ENCODE results near the gene ANKRD26. TPM values are rescaled to one million over a fixed set of nuclear protein-coding genes. Genes with fewer than 3 reads are reported as not detected.

Gene ANKRD26
- total RNA-seq, 1 donor from 2014 or later = 22.7 TPM

- H3K27me3 ChIP-seq = no peaks in the 10 kb centered on the region
- peaks cover 19% of the 10 kb centered on the region for H3K4me1 ChIP-seq
- H3F3A ChIP-seq (ENCODE audit: low read depth) = peaks cover 14% of the 10 kb centered on the region
- H4K20me1 ChIP-seq (ENCODE audit: low read depth) = peaks cover 10% of the 10 kb centered on the region
- H3K4me3 ChIP-seq = no peak overlapping the region
- no peaks in the 10 kb centered on the region for H3K27me3 Mint-ChIP-seq (ENCODE audit: insufficient read depth, low read depth)
- H3K79me2 ChIP-seq (ENCODE audit: low read depth) = peaks cover 70% of the 10 kb centered on the region
- peaks cover 20% of the 10 kb centered on the region for H3K36me3 ChIP-seq
- H3K4me1 Mint-ChIP-seq = peaks cover 13% of the 10 kb centered on the region
- no peak overlapping the region for H3K4me2 ChIP-seq
- no peak overlapping the region for H2AFZ ChIP-seq (replicated peaks)
- TF ChIP-seq EZH2phosphoT487 (IDR thresholded peaks at IDR 0.05) (no peak), CTCF (IDR thresholded peaks at IDR 0.05) (no peak), EZH2 (IDR thresholded peaks at IDR 0.05) (no peak)
- H3K27ac Mint-ChIP-seq = no peak overlapping the region
- H3K4me3 Mint-ChIP-seq = no peak overlapping the region
- no peak overlapping the region for H3K9ac ChIP-seq
- peaks cover 38% of the 10 kb centered on the region for H3K36me3 Mint-ChIP-seq
- no peaks in the 10 kb centered on the region for H3K9me3 Mint-ChIP-seq
- no peak overlapping the region for H3K27ac ChIP-seq
- H3K9me3 ChIP-seq (ENCODE audit: low read depth) = no peaks in the 10 kb centered on the region
- no peak for DNase-seq (ENCODE audit: low spot score)
These were observed 43.4 kb upstream of the ANKRD26 start for GRCh38 chr10:27143686-27144085.

GRCh38 chr10:27138277-27138676 lies 38.0 kb upstream of the ANKRD26 start:
- Histone ChIP-seq H3K79me2 (ENCODE audit: low read depth) (peaks cover 16% of the 10 kb centered on the region), H3K4me1 (no peaks in the 10 kb centered on the region), H3K27me3 (no peaks in the 10 kb centered on the region), H3K4me3 (no peak overlapping the region), H3K27ac (no peak overlapping the region), H2AFZ (replicated peaks) (no peak overlapping the region), H4K20me1 (ENCODE audit: low read depth) (peaks cover 5% of the 10 kb centered on the region), H3K36me3 (peaks cover 30% of the 10 kb centered on the region), H3K9me3 (ENCODE audit: low read depth) (no peaks in the 10 kb centered on the region), H3F3A (ENCODE audit: low read depth) (no peaks in the 10 kb centered on the region), H3K4me2 (no peak overlapping the region), H3K9ac (no peak overlapping the region)
- Mint-ChIP-seq H3K9me3 (no peaks in the 10 kb centered on the region), H3K27me3 (ENCODE audit: insufficient read depth, low read depth) (no peaks in the 10 kb centered on the region), H3K4me1 (no peaks in the 10 kb centered on the region), H3K27ac (no peak overlapping the region), H3K36me3 (peaks cover 12% of the 10 kb centered on the region), H3K4me3 (no peak overlapping the region)
- no peak for TF ChIP-seq EZH2phosphoT487 (IDR thresholded peaks at IDR 0.05)
- TF ChIP-seq EZH2 (IDR thresholded peaks at IDR 0.05) = no peak
- no peak for TF ChIP-seq CTCF (IDR thresholded peaks at IDR 0.05)
- no peak for DNase-seq (ENCODE audit: low spot score)

GRCh38 chr10:27134371-27134770 lies 34.1 kb upstream of the ANKRD26 start:
- Histone ChIP-seq H4K20me1 (ENCODE audit: low read depth) (peaks cover 5% of the 10 kb centered on the region), H3K4me2 (no peak overlapping the region), H3K27me3 (no peaks in the 10 kb centered on the region), H3K79me2 (ENCODE audit: low read depth) (no peaks in the 10 kb centered on the region), H3K4me1 (no peaks in the 10 kb centered on the region), H3K9me3 (ENCODE audit: low read depth) (no peaks in the 10 kb centered on the region), H3F3A (ENCODE audit: low read depth) (no peaks in the 10 kb centered on the region), H3K4me3 (no peak overlapping the region), H3K27ac (no peak overlapping the region), H3K36me3 (peaks cover 31% of the 10 kb centered on the region), H3K9ac (no peak overlapping the region), H2AFZ (replicated peaks) (no peak overlapping the region)
- H3K27me3 Mint-ChIP-seq (ENCODE audit: insufficient read depth, low read depth) = no peaks in the 10 kb centered on the region
- H3K36me3 Mint-ChIP-seq = peaks cover 13% of the 10 kb centered on the region
- H3K4me1 Mint-ChIP-seq = no peaks in the 10 kb centered on the region
- no peak overlapping the region for H3K4me3 Mint-ChIP-seq
- H3K9me3 Mint-ChIP-seq = no peaks in the 10 kb centered on the region
- no peak for TF ChIP-seq EZH2phosphoT487 (IDR thresholded peaks at IDR 0.05)
- no peak for TF ChIP-seq CTCF (IDR thresholded peaks at IDR 0.05)
- no peak for TF ChIP-seq EZH2 (IDR thresholded peaks at IDR 0.05)
- H3K27ac Mint-ChIP-seq = no peak overlapping the region
- DNase-seq (ENCODE audit: low spot score) = no peak

Data from neural progenitor cell (in vitro differentiated cells).